22Rv1 (cell line): ENCODE results near the gene LARGE2.

Source experiments
- ZFX ChIP-seq: fragments of 450-650 bp; IDR thresholded peaks from 2 replicates; pipeline ENCODE4 v1.6.1; 2017; ENCODE audit warnings: antibody characterized with exemption, borderline replicate concordance
- TF ChIP-seq, protein P1 (sequence below): fragments of 450-650 bp; IDR thresholded peaks from 2 replicates; pipeline ENCODE4 v1.5.1; 2017; ENCODE audit warnings: mild to moderate bottlenecking

DNA sequence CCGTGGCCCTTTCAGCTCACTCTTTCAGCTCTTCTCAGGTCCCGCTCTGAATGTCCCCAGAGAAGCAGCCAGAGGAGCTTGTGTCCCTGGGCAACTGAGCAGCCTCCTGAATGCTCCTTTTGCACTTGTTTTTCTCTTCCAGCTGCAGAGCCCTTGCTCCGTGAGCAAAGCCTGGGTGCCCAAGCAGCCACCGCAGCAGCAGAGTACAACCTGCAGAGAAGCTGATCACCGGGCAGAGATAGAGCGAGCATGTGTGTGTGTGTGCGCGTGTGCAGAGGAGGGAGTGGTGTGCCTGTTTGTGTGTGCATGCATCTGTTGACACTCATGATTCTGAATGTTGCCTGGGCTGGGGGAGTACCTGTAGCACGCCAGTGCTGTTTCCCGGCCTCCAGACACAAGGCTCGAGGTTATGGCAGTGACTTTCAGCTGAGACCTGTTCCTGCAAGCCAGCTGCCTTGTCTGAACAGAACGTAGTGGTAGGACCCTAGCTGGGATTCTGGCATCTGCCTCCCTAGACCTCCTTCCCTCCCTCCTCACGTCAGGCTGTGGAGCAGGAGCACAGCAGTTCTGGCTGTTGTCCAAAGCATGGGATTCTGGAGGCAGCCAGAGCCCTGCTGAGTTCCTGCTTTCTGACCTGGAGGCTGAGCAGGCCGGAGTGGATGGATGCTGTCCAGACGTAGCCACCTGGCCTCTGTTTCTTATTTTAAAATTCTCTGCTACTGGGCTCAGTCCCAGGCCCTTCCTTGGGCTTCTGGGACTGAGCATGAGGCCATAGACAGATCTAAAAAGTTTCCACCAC lies 41.5 kb upstream of the LARGE2 start:
- TF ChIP-seq, protein P1, sequence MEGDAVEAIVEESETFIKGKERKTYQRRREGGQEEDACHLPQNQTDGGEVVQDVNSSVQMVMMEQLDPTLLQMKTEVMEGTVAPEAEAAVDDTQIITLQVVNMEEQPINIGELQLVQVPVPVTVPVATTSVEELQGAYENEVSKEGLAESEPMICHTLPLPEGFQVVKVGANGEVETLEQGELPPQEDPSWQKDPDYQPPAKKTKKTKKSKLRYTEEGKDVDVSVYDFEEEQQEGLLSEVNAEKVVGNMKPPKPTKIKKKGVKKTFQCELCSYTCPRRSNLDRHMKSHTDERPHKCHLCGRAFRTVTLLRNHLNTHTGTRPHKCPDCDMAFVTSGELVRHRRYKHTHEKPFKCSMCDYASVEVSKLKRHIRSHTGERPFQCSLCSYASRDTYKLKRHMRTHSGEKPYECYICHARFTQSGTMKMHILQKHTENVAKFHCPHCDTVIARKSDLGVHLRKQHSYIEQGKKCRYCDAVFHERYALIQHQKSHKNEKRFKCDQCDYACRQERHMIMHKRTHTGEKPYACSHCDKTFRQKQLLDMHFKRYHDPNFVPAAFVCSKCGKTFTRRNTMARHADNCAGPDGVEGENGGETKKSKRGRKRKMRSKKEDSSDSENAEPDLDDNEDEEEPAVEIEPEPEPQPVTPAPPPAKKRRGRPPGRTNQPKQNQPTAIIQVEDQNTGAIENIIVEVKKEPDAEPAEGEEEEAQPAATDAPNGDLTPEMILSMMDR, result no peak
- TF ChIP-seq ZFX, result no peak
